HG03064 (cell line): ENCODE measurements around the gene TCF4.

Source experiments
- ATAC-seq: cut with Tn5 transposase; IDR thresholded peaks from one replicate; pipeline ENCODE4 v1.9.1; 2021; ENCODE audit warnings: low read depth; ENCODE audit not compliant: unreplicated experiment

Gene TCF4

DNA sequence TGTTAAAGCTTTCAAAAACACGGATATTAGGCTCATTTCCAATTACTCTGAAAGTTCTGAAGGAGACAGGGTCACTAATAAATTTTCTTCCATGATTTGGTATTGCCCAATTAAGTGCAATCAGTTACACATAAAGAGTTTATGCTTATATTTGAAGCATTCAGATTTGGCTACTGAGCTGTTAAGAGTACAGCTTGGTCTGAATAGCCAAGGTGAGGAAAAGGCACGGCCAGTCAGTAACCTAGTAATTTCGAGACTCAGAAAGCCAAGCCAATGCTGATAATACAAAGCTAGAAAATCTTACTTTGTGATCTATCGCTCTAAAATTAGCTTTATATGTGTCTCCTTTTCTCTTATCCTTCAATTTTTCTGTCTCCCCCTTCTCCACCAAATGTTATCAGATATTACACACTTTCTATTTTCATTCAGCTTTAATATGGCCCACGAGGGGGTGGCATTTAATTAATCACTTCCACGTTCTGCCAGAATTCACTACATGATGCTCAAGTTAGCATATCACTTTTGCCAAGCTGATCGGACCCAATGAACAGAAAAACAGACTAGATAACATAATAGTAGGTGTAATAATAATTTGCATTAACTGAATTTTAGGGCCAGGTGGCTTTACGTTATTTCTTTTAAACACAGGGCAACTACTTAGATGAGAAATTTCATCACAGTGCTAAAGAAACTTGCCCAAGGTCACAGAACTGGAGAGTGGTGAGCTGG, 138.4 kb downstream of the TCF4 start:
- ATAC-seq, result no peak

DNA sequence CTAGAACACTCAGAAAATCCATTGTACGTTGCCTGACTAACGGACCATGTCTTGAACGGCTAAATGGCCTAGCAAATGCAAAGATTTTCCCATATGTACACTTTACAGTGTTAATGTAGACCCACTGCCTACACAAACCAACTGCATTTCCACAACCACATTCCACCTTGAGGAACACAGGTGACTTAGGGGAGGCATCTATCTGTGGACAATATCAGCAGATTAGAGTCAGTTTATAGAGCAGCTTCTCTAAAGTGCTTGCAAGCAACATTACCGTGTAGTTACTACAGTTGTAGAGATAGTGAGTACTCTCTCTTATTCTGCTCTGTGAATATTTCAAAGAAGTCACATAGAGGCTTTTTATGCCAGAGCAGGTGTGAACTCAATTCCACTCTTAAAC, 139.6 kb downstream of the TCF4 start:
- no peak for ATAC-seq

DNA sequence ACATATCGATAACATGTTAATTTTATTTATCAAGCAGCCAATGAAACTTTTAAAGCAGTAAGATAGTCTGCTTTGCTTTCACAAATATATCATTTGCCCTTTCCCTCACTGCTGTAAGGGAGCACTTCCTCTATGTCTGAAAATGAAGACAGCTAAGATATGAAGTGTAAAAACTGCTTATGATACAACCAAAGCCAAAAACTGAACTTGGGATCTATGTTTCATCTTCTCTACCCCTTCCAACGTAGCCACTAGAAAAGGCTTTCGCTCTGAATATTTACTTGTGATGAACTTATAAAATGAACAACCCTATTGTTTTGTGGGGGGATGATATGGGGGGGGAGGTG, 140.3 kb downstream of the TCF4 start:
- no peak for ATAC-seq

DNA sequence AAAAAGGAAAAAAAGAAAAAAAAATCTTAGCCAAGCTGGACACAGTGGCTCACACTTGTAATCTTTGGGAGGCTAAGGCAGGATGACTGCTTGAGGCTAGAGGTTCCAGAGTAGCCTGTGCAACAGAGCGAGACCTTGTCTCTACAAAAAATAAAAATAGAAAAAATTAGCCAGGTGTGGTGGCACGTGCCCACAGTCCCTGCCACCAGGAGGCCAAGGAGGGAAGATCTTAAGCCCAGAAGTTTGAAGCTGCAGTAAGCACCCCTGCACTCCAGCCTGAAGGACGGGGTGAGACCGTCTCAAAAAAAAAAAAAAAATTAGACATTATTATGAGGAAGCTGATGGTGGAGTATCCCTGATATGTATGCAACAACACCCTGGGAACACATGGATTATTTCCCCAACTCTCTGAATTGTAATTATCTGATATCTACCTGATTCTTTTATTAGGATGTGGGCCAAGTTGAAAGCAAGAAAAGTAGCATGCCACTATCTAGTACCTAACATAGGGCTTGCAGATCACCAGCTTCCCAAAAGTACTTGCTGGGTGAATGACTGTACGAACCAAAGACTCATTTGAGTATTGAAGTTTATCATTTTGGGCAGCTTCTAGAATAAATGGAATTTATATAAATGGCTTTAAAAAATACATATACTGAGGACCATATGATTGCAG, 140.9 kb downstream of the TCF4 start:
- no peak for ATAC-seq

DNA sequence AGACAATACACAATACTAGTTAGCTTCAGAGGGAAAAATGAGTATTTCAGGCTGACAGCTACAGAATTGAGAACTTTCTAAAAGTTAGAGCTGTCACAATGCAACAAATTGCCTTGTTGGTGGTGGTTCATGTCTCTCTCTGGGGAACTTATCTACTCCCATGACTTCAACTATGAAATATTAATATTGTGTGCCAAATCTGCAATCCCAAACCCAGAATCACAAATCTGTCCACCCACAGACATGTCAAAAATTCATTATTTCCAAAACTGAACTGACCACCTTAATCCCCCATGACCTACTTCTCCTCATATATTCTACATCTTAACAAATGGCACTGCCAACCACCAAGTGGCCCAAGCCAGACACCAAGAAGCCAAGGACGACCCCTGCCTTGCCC, 143.5 kb downstream of the TCF4 start:
- ATAC-seq, result no peak

DNA sequence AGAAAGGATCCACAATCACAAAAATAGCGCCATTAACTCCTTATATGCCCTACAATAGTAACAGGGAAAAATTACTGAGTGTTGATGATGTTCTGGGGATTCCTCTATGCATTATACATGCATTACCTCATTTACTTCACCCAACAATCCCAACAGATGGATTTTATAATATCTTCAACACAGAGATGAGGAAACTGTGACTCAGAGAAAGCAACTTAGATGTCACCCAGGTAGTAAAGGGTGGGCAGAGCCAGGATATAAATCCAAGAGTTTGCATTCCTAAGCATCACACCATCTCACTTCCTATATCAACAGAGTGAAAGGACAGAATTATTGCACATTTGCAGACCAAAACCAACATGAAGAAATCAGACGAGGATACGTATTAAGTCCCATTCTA, 144.2 kb downstream of the TCF4 start:
- no peak for ATAC-seq

DNA sequence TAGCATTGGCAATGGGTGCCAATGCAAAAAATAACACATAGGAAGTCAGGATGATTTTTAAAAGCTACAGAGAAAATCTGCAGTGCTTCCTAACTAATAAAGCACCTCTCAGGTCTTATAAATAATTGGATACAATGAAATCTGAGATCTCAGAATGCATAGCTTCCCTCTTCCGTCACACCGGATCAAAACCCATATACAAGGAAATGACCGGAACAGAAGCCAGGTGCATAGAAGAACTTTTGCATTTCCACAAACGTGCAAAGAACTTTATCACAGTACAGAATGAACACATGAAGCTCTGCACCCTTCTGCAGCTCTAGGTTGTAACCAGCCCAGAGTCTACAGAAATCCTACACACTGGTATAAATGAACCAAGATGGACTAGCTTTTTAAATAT, 145.4 kb downstream of the TCF4 start:
- no peak for ATAC-seq

DNA sequence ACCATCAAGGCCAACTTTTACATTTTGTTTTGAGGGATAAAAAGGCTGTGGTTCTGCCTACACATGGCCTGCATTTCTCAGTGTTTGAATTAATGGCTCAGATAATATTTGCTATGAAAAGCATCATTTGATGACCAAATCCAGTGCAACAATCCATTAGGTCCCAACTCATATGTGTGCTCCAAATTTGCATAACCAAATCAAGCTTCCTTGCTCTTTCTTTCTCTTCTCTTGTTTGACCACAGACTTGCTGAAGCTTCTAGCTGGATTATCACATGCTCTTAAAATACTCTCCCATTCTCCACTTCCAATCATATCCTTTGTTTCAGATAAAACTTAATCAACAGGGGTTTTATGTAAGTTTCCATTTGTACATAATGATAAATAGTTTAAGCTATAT, 147.0 kb downstream of the TCF4 start:
- ATAC-seq, result no peak

DNA sequence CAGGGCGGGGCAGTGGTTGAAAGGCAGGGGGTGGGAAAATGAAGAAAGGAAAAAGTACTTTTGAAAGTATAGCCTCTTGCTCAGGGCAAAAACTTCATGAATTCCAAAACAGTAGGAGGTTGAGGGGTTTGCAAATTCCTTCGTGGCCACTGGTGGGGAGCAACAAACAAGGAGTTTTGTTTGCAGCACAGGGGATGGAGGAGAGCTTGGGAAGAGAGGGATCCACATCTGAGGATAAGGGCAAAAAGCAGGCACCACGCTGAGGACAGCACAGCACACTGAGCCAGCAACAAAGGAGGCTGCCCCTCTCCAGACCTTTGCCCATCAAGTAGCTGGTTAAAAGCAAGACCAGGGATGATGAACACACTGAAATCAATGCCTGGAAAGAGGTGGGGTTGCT, 148.9 kb downstream of the TCF4 start:
- no peak for ATAC-seq

DNA sequence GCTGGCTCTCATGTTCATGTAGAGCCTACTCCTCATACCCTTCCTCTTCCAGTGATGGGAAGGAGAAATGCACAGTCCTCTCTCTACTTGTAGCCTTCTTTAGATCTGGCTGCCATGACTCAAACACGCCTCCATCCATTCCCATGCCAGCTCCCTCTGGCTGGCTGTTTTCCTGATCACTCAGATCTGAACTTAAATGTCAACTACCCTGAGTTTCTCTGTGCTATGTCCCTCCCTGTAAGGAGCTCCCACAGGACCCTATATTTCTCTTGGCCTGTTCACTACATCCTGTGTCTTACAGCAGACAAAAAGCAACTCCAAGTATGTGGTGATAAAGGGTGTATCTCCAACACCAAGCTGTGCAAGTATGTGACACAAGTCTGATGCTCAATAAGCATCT, 152.4 kb downstream of the TCF4 start:
- ATAC-seq, result no peak

DNA sequence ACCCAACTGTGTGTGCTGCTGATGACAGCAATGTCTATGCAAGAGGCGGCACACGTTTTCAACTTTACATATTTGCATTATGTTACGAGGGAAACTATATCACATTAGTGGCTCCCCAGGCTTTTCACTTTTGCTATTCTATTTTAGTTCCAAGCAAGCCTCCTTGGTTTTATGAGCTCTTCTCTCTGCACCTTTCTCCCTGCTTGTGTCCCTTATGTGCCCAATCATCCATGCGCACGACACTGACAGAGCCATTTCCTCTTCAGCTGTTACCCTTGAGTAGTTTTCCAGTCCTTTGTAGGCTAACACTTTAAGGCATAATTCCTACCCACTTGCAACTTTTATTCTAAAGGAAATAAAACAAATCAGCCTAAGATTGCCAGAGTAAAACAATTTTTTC, 154.3 kb downstream of the TCF4 start:
- no peak for ATAC-seq

DNA sequence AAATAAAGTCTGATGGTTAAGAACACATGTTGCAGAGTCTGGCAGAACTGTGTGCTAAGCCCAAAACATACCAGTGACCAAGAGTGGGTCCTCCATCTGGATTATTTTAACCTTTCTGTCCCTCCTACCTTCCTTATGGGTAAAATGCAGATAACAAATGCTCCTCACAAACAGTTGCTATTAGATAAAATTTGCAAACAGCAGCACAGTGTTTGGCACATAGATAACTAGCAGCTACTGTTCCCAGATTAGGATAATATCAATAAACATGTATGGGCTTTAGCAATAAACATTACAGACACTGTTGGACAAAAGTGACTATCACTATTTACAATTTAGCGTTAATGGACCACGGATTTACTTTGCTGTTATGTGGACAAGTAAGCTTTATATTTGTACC, 154.9 kb downstream of the TCF4 start:
- ATAC-seq, result no peak

DNA sequence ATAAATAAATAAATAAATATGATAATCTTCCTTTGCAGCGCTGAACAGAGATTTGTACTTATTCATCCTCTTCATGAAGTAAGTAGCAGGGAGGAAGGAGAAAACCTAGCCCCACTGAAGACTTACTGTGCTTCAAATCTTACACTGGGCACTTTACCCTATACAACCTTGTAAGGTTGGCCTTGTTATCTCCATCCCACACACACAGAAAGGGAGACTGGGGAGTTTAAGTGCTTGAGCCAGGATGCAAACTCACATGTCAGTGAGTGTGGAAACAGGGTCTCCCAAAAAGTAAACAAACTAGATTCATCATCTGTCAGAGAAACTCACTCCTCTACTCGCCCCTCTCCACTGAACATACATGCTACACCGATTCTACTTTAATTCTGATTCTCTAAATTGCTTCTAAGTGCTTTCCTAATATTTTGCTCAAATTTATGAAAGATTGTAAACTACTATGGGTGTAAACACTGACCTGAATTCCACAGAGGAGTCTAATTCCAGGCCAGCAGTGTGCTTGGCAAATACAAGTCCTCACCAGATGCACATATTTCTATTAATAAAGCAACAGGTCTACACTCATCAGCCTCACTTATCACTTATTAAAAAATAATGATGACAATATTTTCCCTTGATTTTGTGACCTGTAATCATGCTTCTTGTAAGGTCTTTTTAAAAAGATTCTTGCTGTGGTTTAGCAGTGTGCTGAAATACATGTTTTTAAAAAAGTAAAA, 155.5 kb downstream of the TCF4 start:
- ATAC-seq, result no peak

DNA sequence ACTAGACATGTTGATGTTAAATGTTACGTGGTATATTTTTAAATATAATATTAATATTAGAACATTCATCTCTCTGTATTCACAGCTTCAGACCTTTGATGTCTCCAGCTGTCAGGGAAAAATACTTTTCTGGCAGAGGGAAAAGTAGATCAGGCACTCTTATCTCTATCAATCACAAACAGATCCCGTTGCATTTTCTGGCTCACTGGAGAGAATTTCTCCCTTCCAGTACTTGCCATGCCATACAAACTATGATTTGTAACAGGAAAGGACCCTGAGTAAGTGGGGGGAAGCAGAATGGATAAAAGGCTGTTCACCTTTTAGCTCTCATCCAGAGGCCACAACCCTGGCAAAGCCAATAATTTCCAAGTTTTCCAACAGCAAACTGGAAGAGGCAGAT, 158.0 kb downstream of the TCF4 start:
- no peak for ATAC-seq

DNA sequence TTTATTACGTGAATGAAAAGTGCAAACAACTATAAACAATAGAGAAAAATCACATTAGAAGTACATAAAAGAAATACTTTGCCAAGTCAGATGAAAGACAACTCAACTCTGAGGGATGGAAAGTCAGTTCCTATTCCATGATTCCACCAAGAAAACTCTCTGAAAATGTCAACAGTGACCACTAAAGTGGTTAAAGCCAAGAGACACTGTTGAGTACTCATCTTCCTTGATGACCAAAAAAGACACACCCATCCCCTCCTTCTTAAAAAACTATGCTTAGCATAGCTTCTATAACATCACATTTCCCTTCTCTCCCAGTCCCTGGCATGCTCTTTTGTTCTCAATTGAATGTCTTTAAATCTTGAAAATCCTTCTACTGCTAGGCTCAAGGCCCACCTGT, 160.0 kb downstream of the TCF4 start:
- no peak for ATAC-seq

DNA sequence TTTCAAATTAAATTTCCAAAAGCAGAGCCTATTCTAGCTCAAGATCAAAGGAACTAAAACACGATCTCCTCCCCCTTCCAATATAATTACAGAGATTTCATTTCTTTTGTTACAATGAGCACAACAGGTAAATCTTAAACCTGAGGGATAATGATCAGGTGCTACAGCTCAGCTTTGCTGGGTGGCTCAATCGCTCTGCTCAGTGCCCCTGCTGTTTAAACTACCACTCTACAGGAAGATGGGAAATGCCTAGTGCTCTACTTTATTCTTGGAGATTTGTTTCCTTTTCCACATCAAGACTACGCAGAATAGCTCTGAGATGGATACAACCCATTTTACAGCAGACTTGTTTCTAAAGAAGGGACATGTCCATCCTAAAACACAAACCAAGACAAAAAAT, 162.3 kb downstream of the TCF4 start:
- ATAC-seq, result no peak

DNA sequence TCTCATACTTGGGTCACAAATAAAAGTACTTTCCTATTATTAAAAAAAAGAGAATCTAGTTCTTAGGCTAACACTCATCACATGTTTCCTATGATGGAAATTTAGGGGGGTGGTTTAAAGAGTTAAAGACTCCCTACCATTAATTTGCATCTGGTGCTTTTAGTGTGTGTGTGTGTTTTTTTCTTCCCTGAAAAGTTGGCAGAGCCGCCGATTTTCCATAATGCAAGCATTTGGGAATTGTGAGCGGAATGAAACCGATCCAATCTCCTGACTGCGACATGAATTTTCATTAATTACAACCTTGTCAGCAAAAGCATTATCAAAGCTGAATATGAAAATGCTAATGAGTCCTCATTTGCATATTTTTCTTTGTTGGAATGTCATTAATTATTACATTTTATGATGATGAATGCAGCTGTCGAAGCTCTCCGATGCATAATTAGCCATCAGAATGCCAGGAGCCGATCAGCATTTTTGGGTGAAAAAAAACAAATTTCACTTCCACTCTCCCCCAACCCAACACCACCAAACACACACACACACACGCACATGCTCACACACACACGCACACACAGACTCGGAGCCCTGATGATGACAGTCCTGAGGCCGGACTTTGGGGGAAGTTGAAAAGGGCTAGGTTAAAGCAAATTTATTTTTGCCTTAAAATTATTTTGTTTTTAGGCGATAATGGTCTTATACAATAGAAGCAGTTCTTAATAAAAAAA, 165.4 kb downstream of the TCF4 start:
- ATAC-seq, result no peak

DNA sequence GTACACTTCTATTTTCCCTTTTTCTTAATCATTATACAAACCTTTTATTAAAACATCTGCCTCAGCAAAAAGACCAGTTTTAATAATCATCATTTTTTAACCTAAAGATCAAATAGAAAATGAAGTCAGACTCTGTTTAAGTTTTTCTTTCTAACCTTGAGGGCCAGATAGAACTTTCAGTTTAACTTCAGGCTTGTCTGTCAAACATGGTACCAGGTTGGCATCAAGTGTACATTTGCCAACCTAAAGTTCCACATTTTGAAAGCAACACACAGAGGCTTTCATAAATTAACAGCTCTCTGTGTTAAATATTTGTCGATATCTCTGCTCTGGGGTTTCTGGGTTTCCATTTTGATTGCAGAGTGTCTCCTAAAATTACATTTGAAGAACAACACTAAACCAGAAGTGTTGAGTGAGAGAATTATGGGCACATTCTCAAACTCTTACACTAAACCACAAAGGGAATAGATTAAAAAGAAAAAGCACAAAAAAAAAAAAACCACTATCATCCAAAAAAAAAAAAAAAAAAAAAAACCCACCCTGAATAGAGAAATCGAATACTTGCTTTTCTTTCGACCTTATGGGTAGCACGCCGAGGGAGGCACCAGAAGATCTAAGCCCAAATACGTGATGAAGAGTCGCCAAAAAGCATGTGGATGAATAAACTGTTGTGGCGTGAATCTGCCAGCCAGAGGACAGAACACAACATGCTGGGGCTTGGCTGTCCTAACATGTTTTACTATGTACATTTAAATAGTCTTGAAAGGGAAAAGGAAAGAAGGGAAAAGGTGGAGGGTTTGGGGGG, 166.2 kb downstream of the TCF4 start:
- no peak for ATAC-seq

DNA sequence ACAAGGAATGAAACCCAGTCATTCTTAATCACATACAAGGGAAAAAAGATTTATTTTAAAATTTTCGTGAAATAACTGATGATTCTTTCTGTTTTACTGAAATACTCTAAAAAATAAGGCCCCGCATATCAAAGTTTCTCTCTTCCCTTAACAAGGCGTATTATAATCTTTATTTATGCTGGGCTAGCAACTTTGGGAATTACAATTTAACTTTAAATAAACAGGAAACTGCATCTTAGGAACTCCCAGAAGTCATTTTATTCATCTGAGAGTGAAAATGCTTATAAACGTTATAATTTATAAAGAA, 166.7 kb downstream of the TCF4 start:
- no peak for ATAC-seq

DNA sequence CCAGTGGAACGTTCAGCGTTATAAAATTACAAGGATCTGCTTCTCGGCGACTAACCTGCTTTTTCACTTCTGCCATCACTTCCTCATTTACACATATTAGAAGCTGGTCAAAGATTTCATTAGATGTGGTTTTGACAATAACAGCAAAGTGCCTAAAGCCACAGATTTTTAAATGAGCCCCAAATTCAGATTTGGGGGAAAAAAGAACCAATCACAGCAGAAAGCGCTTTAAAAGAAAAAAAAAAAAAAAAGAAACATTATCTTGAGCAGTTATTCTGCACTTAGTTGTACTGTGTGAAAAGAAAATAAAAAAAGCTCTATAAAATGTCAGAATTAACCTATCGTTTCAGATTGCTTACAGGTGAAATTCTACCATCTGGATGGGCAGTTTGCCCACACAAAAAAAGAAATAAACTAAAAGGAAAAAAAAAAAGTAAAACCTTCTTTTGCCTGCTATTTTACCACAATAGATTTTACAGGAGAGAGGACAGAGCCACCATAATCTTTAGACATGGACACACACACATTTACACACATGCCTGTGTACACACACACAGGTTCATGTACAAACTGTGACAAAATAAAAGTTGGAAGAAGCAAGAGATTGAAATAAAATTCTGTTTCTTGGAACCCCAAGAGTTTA, 167.2 kb downstream of the TCF4 start:
- no peak for ATAC-seq
